ENCODE results near the gene SAYSD1.
A peak's percentile ranks its signal among the peaks of the same experiment; 100 is the strongest.

SAYSD1 gene

DNA sequence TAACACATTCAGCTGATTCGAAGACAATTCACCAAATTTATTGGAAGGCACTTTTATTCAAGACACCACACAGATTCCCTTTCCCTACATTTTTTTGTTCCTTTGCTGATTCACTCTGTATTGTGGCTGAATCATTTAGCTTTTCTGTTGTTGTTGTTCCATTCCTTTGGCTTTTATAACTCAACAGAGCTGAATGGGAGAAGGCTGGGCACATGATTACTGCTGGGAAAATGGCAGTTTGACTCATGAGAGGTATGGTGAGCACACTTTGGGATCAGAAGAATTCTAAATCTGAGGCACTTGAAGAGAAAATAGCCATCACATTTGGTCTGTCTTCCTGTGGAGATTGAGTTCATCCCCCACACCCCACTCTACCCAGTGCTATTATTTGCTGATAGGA, 15.7 kb upstream of the SAYSD1 start:
- no peak overlapping the region for H3K27ac ChIP-seq
- DNase-seq (ENCODE audit: low spot score): no peak
- CTCF ChIA-PET: interaction anchor here (0.6 kb wide), 1 partner anchor 201 kb away, joined by 3 read pairs; no protein-coding TSS in a partner anchor
- POLR2A ChIA-PET (ENCODE audit: low non-redundant PET): no interaction called here
- TF ChIP-seq, protein P1, sequence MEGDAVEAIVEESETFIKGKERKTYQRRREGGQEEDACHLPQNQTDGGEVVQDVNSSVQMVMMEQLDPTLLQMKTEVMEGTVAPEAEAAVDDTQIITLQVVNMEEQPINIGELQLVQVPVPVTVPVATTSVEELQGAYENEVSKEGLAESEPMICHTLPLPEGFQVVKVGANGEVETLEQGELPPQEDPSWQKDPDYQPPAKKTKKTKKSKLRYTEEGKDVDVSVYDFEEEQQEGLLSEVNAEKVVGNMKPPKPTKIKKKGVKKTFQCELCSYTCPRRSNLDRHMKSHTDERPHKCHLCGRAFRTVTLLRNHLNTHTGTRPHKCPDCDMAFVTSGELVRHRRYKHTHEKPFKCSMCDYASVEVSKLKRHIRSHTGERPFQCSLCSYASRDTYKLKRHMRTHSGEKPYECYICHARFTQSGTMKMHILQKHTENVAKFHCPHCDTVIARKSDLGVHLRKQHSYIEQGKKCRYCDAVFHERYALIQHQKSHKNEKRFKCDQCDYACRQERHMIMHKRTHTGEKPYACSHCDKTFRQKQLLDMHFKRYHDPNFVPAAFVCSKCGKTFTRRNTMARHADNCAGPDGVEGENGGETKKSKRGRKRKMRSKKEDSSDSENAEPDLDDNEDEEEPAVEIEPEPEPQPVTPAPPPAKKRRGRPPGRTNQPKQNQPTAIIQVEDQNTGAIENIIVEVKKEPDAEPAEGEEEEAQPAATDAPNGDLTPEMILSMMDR (conservative IDR thresholded peaks at IDR 0.05; ENCODE audit: low read depth): no peak

DNA sequence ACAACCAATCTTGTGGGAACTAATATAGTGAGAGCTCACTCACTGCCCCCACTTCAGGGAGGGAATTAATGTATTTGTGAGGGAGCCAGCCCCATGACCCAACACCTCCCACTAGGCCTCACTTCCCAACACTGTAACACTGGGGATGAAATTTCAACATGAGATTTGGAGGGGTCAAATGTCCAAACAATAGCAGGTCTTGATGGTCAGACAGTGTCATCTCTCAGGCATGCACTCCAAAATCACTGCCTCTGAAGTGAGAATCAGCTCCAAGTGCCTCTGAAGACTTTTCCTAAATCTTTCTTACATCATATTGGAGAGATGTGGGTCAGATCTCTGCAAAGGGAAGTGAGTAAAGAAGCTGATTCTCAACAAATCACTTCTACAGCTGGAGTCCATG, 13.8 kb upstream of the SAYSD1 start:
- TF ChIP-seq, protein P1 (conservative IDR thresholded peaks at IDR 0.05; ENCODE audit: low read depth): no peak
- POLR2A ChIA-PET (ENCODE audit: low non-redundant PET): no interaction called here
- H3K27ac ChIP-seq: no peak overlapping the region
- CTCF ChIA-PET: interaction anchor here (0.5 kb wide), 1 partner anchor 135 kb away, joined by 7 read pairs; no protein-coding TSS in a partner anchor
- DNase-seq (ENCODE audit: low spot score): no peak

DNA sequence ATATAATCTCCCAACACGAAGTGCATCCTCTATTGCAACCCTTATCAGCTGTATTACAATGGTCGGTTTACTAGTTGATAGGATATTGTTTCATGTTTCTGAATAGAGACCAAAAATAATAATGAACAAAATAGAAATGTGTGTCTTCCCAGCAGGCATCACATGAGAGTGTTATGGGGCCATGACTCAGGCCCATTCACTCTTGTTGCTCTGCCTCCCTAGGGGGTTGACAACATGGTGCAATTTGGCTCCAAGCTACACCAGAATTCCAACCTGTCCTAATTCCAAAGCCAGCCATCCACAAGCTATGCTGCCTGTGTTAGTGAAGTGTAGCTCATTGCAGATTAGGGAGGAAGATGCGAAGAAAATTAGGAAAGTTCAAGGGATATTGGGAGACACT, 13.1 kb upstream of the SAYSD1 start:
- ChIA-PET CTCF (no interaction called here), POLR2A (ENCODE audit: low non-redundant PET) (no interaction called here)
- DNase-seq (ENCODE audit: low spot score): no peak
- TF ChIP-seq, protein P1 (conservative IDR thresholded peaks at IDR 0.05; ENCODE audit: low read depth): no peak
- H3K27ac ChIP-seq: no peak overlapping the region

DNA sequence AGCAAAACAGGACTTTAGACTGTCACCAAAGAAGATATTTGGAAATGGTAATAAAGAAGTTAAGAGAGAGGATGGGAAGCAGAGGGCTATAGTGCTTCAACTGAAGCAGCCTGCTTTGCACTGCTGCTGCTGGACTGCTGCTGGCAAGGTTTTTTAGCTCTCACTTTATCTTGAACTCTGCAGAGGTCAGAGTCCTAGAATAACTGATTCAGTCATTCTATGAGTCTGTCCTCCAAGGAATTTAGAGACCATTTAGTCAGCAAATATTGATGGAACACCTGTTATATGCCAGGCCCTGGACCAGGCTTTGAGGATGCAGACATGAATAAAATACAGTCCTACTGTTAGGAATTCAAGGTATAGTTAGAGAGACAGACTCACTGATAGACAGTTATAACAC, 9.1 kb upstream of the SAYSD1 start:
- TF ChIP-seq, protein P1 (conservative IDR thresholded peaks at IDR 0.05; ENCODE audit: low read depth): no peak
- CTCF ChIA-PET: interaction anchor here (0.7 kb wide), 1 partner anchor 136 kb away, joined by 5 read pairs; no protein-coding TSS in a partner anchor
- no peak for DNase-seq (ENCODE audit: low spot score)
- POLR2A ChIA-PET (ENCODE audit: low non-redundant PET): no interaction called here
- H3K27ac ChIP-seq: no peak overlapping the region

DNA sequence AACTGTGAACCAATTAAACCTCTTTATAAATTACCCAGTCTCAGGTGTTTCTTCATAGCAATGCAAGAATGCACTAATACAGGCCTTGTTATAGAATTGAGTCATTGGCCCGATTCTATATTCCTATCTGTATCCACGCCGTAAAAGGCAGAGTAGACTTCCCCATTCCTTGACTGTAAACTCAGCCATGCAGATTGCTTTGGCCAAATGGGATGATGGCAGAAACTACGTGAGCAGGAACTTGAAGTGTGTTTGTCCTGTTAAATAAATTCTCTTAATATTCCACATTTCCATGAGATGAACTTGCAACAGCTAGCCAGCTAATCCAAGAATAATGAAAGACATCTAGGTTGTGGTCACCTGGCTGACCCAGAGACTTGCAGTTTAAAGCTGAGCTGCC, 3.9 kb upstream of the SAYSD1 start:
- TF ChIP-seq, protein P1 (conservative IDR thresholded peaks at IDR 0.05; ENCODE audit: low read depth): no peak
- ChIA-PET POLR2A (ENCODE audit: low non-redundant PET) (no interaction called here), CTCF (no interaction called here)
- H3K27ac ChIP-seq: no peak overlapping the region
- no peak for DNase-seq (ENCODE audit: low spot score)

DNA sequence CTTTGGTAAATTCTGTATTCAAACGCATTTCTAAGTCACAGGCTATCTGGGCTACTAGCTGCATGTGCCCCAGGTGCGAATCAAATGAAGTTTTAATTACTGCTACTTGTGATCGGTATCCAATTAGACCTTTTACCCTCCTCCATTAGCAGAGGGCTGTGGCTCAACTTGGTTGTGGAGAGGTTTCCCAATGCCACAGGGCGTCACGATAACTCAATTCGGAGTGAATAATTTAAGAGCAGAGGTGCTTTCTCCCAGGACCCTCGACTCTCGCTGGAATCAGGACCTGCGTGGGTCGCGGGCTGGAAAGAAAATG, 640 bp downstream of the SAYSD1 start:
- no peak for DNase-seq (ENCODE audit: low spot score)
- CTCF ChIA-PET: interaction anchor here (0.5 to 0.8 kb wide), 2 partner anchors 9 to 199 kb away, joined by 3 read pairs; no protein-coding TSS in a partner anchor
- peak overlapping the region; percentile 93 for H3K27ac ChIP-seq
- TF ChIP-seq, protein P1 (conservative IDR thresholded peaks at IDR 0.05; ENCODE audit: low read depth): no peak
- POLR2A ChIA-PET (ENCODE audit: low non-redundant PET): no interaction called here

DNA sequence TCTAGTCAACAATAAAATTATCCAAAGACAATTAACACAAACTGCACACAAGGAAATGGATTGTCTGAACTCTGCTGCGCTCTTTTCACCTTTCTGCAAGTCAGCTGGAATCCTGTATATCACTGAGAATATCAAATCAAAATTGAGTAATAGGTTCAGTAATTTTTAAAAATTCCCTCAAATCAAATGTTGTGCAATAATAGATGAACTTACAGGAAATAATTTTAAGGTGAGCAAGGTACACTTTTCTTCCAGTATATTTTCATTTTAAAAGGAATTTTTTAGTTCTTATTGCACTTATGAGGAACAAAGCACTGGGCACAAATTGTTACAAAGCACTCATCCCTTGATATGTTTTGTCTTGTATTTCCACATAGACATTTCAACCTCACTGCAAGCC, 1.2 kb downstream of the SAYSD1 start:
- ChIA-PET CTCF (interaction anchor here (0.8 kb wide), 1 partner anchor 199 kb away, joined by 3 read pairs; no protein-coding TSS in a partner anchor), POLR2A (ENCODE audit: low non-redundant PET) (no interaction called here)
- no peak for DNase-seq (ENCODE audit: low spot score)
- no peak overlapping the region for H3K27ac ChIP-seq
- TF ChIP-seq, protein P1 (conservative IDR thresholded peaks at IDR 0.05; ENCODE audit: low read depth): no peak

All from RWPE1 (cell line).